ENCODE results near the gene ME2. TPM values are rescaled to one million over a fixed set of nuclear protein-coding genes. Genes with fewer than 3 reads are reported as not detected.

The ME2 gene
- total RNA-seq, 1 experiment from 2014 or later = 15.7 TPM

- no peaks in the 10 kb centered on the region for H3K36me3 ChIP-seq (ENCODE audit: control insufficient read depth, insufficient read depth, low read length)
- no TSS peak for BruUV-seq (replicated peaks)
- no peak overlapping the region for H3K4me3 ChIP-seq (ENCODE audit: low read depth, low read length)
- CTCF ChIA-PET = no interaction called here
- Mint-ChIP-seq H3K36me3 (ENCODE audit: insufficient read depth, unreplicated experiment) (no peaks in the 10 kb centered on the region), H3K27me3 (ENCODE audit: insufficient read depth, unreplicated experiment) (no peaks in the 10 kb centered on the region), H3K4me3 (ENCODE audit: unreplicated experiment) (no peak overlapping the region), H3K9me3 (ENCODE audit: unreplicated experiment) (no peaks in the 10 kb centered on the region), H3K27ac (ENCODE audit: unreplicated experiment) (no peak overlapping the region), H3K4me1 (ENCODE audit: low read depth, unreplicated experiment) (peaks cover 6% of the 10 kb centered on the region)
- TF ChIP-seq CTCF (IDR thresholded peaks at IDR 0.05; ENCODE audit: insufficient read depth in 1 of 2, low read depth in 1 of 2, low read length in 1 of 2, severe bottlenecking in 1 of 2, unreplicated experiment in 1 of 2) = no peak
- intact Hi-C loops (cut with micrococcal nuclease; ENCODE audit: unreplicated experiment) = no loop called here
- POLR2A ChIA-PET = no interaction called here
- H3K27me3 ChIP-seq (replicated peaks; ENCODE audit: control insufficient read depth, insufficient read depth, low read length) = no peaks in the 10 kb centered on the region
- H3K9me3 ChIP-seq = no peaks in the 10 kb centered on the region
- DNase-seq = no peak
- H3K4me1 ChIP-seq = no peaks in the 10 kb centered on the region
These were observed 83.1 kb downstream of the ME2 start for GRCh38 chr18:50961974-50962373.

- CTCF ChIA-PET = no interaction called here
- no peaks in the 10 kb centered on the region for H3K36me3 Mint-ChIP-seq (ENCODE audit: insufficient read depth, unreplicated experiment)
- Histone ChIP-seq H3K9me3 (no peaks in the 10 kb centered on the region), H3K4me1 (no peaks in the 10 kb centered on the region), H3K4me3 (ENCODE audit: low read depth, low read length) (peak within 1 kb of the TSS; percentile 67), H3K36me3 (ENCODE audit: control insufficient read depth, insufficient read depth, low read length) (no peaks in the 10 kb centered on the region), H3K27me3 (replicated peaks; ENCODE audit: control insufficient read depth, insufficient read depth, low read length) (no peaks in the 10 kb centered on the region)
- no TSS peak for BruUV-seq (replicated peaks)
- peak; percentile 54 to 73 for DNase-seq
- H3K9me3 Mint-ChIP-seq (ENCODE audit: unreplicated experiment) = no peaks in the 10 kb centered on the region
- H3K4me1 Mint-ChIP-seq (ENCODE audit: low read depth, unreplicated experiment) = peaks cover 8% of the 10 kb centered on the region
- H3K27ac Mint-ChIP-seq (ENCODE audit: unreplicated experiment) = no peak within 1 kb of the TSS
- intact Hi-C loops (cut with micrococcal nuclease; ENCODE audit: unreplicated experiment) = loop anchor here (2.0 to 5.0 kb wide), 2 partner anchors 59 to 83 kb away; no protein-coding TSS in a partner anchor
- TF ChIP-seq CTCF (IDR thresholded peaks at IDR 0.05; ENCODE audit: insufficient read depth in 1 of 2, low read depth in 1 of 2, low read length in 1 of 2, severe bottlenecking in 1 of 2, unreplicated experiment in 1 of 2) = no peak
- H3K4me3 Mint-ChIP-seq (ENCODE audit: unreplicated experiment) = peak within 1 kb of the TSS; percentile 72
- POLR2A ChIA-PET = interaction anchor here (0.7 to 1.2 kb wide), 2 partner anchors 90 to 102 kb away, joined by 5 to 7 read pairs; no protein-coding TSS in a partner anchor
- H3K27me3 Mint-ChIP-seq (ENCODE audit: insufficient read depth, unreplicated experiment) = no peaks in the 10 kb centered on the region
These were observed 89.1 kb downstream of the ME2 start, which contains the start of gene ELAC1 for GRCh38 chr18:50967714-50968661. Gene ELAC1 (plus strand): TSS chr18:50968040. CDS start chr18:50974405, 6,365 bp downstream.

GRCh38 chr18:50969448-50969847 is 90.5 kb downstream of the ME2 start:
- H3K36me3 ChIP-seq (ENCODE audit: control insufficient read depth, insufficient read depth, low read length) = no peaks in the 10 kb centered on the region
- no peaks in the 10 kb centered on the region for H3K9me3 ChIP-seq
- H3K4me1 ChIP-seq = no peaks in the 10 kb centered on the region
- peaks cover 8% of the 10 kb centered on the region for H3K4me1 Mint-ChIP-seq (ENCODE audit: low read depth, unreplicated experiment)
- POLR2A ChIA-PET = no interaction called here
- DNase-seq = no peak
- no peaks in the 10 kb centered on the region for H3K27me3 Mint-ChIP-seq (ENCODE audit: insufficient read depth, unreplicated experiment)
- H3K27me3 ChIP-seq (replicated peaks; ENCODE audit: control insufficient read depth, insufficient read depth, low read length) = no peaks in the 10 kb centered on the region
- BruUV-seq (replicated peaks) = no TSS peak
- peak overlapping the region; percentile 72 for H3K4me3 Mint-ChIP-seq (ENCODE audit: unreplicated experiment)
- no peaks in the 10 kb centered on the region for H3K9me3 Mint-ChIP-seq (ENCODE audit: unreplicated experiment)
- intact Hi-C loops (cut with micrococcal nuclease; ENCODE audit: unreplicated experiment) = loop anchor here (2.0 to 5.0 kb wide), 2 partner anchors 58 to 81 kb away; no protein-coding TSS in a partner anchor
- CTCF ChIA-PET = no interaction called here
- H3K36me3 Mint-ChIP-seq (ENCODE audit: insufficient read depth, unreplicated experiment) = no peaks in the 10 kb centered on the region
- H3K4me3 ChIP-seq (ENCODE audit: low read depth, low read length) = no peak overlapping the region
- H3K27ac Mint-ChIP-seq (ENCODE audit: unreplicated experiment) = no peak overlapping the region
- no peak for TF ChIP-seq CTCF (IDR thresholded peaks at IDR 0.05; ENCODE audit: insufficient read depth in 1 of 2, low read depth in 1 of 2, low read length in 1 of 2, severe bottlenecking in 1 of 2, unreplicated experiment in 1 of 2)

Data from Caco-2 (cell line).